Stimulated activated naive CD8-positive, alpha-beta T cell treated with anti-CD3 and anti-CD28 coated beads, Interleukin-15, Interleukin-2, amounts not matched to agents 100 U/mL and 50 U/mL, for 24 hours (primary cell): ENCODE data around the gene MAPK10.

Source experiments
- ATAC-seq: fragments of 150-1000 bp; cut with Tn5 transposase; one replicate; pipeline ENCODE4 v1.10.0; 2021
- DNase-seq: peaks from one replicate; pipeline ENCODE4 v3.0.0; 2021

The MAPK10 gene

GRCh38 chr4:86359944-86360478 lies at the start of gene MAPK10:
MAPK10 (minus strand) TSS chr4:86360053.
- ATAC-seq, result peak; percentile 96
- peak; percentile 45 for DNase-seq

- ATAC-seq (no peak), DNase-seq (no peak)
These were observed 43.7 kb upstream of the MAPK10 start for GRCh38 chr4:86403575-86403974.

GRCh38 chr4:86401826-86402225 lies 42.0 kb upstream of the MAPK10 start:
- ATAC-seq (no peak), DNase-seq (no peak)

DNA sequence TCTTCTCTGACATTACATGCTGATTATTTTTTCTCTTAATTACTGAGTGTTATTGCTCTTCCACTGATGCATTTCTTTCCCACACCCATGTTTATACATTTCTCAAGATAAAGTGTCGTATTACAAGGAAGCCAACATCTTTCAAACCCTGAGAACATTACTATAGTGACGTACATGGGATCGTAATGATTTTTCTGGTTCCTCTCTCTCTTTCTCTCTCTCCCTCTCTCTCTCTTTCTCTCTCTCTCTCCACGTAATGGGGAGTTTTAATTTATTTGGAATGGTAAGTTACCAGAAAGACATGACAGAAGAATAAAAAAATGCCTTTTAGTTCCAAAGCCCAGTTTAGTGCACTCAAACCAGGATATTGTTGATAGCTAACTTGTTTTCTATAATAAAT lies 40.4 kb upstream of the MAPK10 start:
- no peak for ATAC-seq
- no peak for DNase-seq

DNA sequence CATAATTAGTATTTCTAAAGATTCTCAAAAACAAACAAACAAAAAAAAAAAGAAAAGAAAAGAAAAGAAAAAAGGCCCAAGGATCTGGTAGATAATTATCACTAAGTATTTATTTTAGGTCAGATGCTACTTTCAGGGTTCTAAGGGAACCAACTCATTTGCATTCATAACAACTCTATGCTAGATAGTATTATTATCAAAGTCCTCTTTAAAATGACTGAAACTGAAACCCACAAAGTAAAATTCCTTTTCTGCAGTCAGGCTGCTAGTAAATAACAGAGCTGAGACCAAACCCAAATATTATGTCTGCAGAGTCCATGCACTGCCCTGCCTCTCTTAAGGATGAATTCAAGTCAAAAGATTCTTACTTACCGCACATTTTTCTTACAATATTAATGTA lies 38.3 kb upstream of the MAPK10 start:
- no peak for ATAC-seq
- DNase-seq, result no peak

- DNase-seq (no peak), ATAC-seq (no peak)
These were observed 33.9 kb upstream of the MAPK10 start for GRCh38 chr4:86393749-86394148.

GRCh38 chr4:86389664-86390063 lies 29.8 kb upstream of the MAPK10 start:
- DNase-seq (no peak), ATAC-seq (no peak)

GRCh38 chr4:86388252-86388651 lies 28.4 kb upstream of the MAPK10 start:
- ATAC-seq (no peak), DNase-seq (no peak)

DNA sequence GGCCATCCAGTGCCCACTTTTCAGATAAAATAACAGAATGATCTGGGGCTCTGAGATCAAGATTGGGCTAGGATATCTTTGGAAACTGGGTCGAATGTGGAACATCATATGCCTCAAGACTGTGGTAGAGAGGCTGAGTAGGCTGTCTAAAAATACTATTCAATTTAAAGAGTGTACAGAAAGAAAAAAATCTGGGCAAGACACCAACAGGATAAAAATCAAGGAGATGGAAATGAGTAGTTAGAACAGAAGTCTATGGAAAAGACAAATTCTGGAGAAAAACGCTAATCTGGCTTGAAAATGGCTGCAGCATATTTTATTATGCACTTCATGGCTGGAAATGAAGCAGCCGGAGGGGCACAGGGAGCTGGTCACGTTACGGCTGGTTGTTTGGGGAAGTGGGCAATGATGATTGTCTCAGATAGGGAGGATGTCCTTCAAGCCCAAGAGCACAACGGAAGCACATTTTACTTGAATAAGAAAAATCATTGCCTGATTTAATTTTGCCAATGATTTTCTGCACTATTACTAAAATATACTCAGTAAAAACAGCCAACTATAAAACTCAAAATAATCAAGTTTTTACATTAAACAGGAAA lies 27.1 kb upstream of the MAPK10 start:
- DNase-seq (no peak), ATAC-seq (no peak)

DNA sequence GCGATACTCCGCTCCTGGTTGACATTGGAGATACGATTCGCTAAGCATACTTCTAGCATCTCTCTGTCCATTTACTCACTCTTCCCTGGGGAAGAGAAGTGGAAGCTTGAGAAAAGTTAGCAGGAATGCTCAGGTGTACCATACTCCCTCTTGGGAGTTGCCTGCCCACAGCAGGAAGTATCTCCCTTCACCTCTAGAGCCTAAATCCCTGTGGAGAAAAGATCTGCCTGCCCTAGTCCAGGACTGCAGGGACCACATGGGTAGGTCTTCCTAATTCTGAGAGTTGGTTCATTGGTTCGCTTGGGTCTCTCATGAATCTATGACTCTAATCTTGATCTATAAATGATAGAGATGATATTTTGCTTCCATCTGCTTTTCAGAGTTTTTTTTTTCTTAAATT lies 26.3 kb upstream of the MAPK10 start:
- DNase-seq (no peak), ATAC-seq (peak; percentile 9)

- no peak for DNase-seq
- ATAC-seq, result no peak
These were observed 21.6 kb upstream of the MAPK10 start for GRCh38 chr4:86381431-86381830.

DNA sequence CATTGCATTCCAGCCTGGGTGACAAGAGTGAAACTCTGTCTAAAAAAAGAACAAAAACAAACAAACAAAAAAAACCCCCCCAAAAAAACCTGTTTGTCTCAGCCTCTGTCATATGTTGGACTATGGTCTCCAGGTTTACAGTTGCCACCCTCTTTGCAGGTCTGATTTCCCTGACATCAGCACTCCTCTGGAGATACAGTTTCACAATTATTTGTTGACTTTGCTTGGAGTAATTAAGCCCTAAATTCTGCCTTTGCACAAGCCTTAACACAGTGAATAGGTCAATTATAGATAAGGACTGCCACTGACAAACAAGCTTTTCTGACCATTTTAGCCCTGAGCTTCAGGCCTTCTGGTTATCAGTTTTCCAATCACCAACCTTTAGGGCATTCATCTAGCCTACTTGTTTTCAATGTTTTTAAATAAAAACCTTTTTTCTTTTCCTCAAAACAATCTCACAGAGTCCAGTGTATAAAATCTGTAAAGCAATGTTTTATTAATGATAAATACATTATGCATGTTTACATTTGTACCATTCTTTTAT lies 20.4 kb upstream of the MAPK10 start:
- no peak for DNase-seq
- no peak for ATAC-seq

DNA sequence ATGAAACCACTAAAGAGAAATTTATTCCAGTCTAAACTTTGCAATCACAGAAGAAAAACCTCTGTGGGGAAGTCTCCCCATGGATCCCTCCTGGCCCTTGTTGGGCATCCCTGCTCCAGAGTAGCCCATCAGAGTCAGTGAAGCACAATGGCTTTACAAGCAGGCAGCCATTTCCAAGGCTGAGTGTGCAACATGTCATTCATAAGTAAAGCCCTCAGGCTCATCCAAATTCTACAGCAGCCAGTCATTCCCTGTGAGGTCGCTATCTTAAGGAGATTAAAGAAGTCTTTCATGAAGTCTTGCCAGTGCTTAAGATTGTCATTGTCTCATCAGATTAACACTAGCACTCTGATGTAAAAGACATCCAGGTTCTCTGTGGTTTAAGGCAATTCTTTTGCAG lies 17.0 kb upstream of the MAPK10 start:
- DNase-seq (no peak), ATAC-seq (no peak)

DNA sequence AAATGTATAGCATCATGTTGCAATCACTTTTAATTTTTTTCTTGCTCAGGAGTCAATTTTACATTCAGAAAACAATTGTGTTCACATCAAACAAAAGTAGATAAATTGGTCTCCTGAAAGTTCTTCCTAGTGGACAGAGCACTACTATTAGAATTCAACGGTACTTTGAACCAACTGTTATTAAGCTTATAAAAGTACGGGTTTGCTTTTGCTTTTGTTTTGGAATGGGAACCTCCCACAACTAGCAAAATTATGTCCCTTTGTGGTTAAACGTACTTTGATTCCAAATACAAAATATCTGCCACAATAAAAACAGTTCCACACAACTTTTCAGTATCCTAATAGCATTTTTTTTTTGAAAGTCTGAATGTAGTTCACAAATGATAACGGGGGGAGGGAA lies 8.6 kb upstream of the MAPK10 start:
- no peak for ATAC-seq
- DNase-seq, result no peak

DNA sequence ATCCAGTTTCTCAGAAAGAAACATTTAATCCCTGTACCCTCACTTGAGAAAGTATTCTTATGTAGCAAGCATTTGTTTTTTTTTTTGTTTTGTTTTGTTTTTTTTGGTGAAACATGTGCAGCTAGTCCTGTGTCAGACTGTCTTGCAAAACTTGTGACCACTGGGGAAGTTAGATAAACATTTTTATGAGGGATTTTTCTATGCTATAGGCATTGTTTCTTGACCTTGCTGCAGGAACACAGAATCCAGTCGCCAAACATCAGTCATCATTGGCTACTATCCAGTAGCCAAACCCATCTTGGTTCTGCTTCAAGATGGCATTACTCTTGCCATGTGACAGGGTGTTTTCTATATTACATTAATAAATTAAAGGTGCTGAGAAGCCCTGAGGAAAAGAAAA lies 7.7 kb upstream of the MAPK10 start:
- ATAC-seq (no peak), DNase-seq (no peak)

- no peak for DNase-seq
- no peak for ATAC-seq
These were observed 7.1 kb upstream of the MAPK10 start for GRCh38 chr4:86366920-86367319.

- ATAC-seq, result no peak
These were observed 2.7 kb upstream of the MAPK10 start for GRCh38 chr4:86362510-86362909.

GRCh38 chr4:86358257-86358656 lies 1.6 kb downstream of the MAPK10 start:
- ATAC-seq, result no peak

More at GRCh38 chr4:86362510-86362909, 2.7 kb upstream of the MAPK10 start:
- no peak for DNase-seq

DNA sequence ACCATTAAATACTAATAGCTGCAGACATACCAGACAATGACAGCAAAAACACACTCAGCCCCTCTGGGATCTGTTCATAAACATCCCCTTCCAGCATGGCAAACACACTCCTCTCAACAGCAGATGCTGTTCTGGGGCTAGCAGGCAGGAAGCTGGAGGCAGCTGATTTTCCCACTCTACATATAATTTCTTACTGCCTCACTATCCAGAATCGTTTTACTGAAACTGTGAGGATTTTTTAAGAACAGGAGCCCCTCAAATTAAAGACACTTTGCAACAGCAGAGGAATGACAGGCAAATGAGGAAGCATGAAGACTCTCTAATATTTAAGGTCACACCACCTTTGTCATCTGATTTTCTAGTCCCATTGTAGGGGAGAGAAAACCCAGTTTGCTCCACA lies 2.2 kb downstream of the MAPK10 start:
- DNase-seq (no peak), ATAC-seq (no peak)

More at GRCh38 chr4:86358257-86358656, 1.6 kb downstream of the MAPK10 start:
- DNase-seq, result no peak

DNA sequence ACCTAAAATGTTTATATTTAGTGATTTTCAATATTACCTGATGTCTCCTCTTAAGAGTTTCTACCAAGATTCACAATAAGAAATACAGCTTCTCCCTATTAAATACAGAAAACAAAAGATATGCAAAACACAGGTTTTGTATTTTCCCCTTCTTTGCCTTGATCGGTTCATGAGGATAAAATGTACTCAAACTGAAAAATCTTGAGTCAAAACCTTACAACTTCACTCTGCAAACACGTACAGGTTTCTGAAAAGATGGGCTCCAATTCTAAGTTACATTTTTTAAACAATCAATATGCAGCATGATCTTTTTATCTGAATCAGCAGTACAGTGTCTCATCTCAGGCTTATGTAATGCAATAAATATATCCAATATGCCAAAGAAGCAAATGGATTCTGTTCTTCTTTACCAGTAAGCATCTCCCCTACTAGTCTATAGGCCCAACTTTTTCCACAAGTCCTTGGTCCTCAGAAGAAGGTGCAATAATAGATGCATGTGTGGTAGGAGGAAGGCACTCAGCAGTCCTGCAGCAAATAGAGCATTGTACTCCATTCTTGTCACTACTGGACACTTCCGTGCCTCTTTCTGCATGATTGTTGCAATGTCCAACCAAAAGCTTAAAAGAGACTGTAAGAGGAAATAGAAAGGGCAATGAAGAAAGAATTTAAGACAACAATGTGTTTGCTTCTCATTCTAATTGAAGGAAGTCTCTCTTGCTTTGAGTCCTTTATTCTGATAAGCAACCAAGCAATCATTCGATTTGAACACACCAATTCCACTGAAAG lies 3.2 kb downstream of the MAPK10 start:
- DNase-seq, result no peak
- no peak for ATAC-seq

GRCh38 chr4:86354390-86354789 lies 5.5 kb downstream of the MAPK10 start:
- DNase-seq (no peak), ATAC-seq (no peak)

DNA sequence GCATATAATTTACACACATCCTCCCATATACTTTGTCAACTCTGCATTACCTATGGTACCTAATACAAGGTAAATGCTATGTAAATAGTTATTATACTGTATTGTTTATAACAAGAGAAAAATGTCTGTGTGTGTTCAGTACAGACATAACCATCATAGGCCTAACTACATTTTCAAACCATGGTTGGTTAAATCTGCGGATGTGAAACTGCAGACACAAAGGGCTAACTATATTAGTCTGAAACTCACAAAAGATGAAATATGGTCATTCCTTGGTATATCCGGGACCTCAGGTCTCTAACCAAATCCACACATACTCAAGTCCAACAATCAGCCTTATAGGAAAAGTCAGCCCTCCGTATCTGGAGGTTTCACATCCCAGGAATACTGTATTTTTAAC lies 13.5 kb downstream of the MAPK10 start:
- DNase-seq, result no peak
- ATAC-seq, result no peak

- ATAC-seq (no peak), DNase-seq (no peak)
These were observed 15.7 kb downstream of the MAPK10 start for GRCh38 chr4:86344127-86344526.
